ENCODE measurements around the gene CHD2. TPM values are rescaled to one million over a fixed set of nuclear protein-coding genes. Genes with fewer than 3 reads are reported as not detected.

CHD2 gene
- total RNA-seq, 1 experiment from 2014 or later = 63.3 TPM

DNA sequence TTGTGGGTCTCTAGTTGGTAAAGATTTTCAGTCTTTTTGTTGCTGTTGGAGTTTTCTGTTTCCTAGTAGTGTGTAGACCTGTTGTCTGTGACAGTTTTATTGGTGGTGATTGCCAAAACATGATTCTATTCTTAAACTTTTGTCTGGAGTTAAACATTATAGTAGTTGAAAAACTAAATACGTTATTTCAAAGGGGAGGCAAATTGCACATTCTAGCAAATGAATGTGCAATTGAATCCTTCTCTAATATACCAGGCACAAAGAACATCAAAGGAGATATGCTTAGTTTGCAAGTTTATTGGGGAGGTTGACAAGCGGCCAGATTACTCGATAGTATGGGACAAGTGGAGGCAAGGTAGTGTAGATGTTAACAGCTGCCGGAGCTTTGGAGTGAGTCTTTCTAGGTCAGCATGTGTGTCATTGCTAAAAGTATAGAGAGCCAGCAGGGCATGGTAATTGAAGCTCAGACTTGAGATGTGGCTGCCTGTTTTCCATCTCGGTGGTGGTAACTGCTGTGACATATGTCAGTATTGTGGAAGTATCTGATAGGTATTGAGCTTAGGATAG, 20.6 kb downstream of the CHD2 start:
- no peak overlapping the region for H3K4me2 ChIP-seq (ENCODE audit: insufficient read depth, insufficient read length, low read length)
- H4K91ac ChIP-seq (ENCODE audit: insufficient read length, low read depth, low read length) = no peak overlapping the region
- DNase-seq = no peak
- no peak overlapping the region for H4K8ac ChIP-seq (replicated peaks; ENCODE audit: insufficient read length, low read depth, low read length)
- TF ChIP-seq, protein P1, sequence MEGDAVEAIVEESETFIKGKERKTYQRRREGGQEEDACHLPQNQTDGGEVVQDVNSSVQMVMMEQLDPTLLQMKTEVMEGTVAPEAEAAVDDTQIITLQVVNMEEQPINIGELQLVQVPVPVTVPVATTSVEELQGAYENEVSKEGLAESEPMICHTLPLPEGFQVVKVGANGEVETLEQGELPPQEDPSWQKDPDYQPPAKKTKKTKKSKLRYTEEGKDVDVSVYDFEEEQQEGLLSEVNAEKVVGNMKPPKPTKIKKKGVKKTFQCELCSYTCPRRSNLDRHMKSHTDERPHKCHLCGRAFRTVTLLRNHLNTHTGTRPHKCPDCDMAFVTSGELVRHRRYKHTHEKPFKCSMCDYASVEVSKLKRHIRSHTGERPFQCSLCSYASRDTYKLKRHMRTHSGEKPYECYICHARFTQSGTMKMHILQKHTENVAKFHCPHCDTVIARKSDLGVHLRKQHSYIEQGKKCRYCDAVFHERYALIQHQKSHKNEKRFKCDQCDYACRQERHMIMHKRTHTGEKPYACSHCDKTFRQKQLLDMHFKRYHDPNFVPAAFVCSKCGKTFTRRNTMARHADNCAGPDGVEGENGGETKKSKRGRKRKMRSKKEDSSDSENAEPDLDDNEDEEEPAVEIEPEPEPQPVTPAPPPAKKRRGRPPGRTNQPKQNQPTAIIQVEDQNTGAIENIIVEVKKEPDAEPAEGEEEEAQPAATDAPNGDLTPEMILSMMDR (conservative IDR thresholded peaks at IDR 0.05) = no peak
- no peak overlapping the region for H3T11ph ChIP-seq (ENCODE audit: low read length)
- H3K4ac ChIP-seq (ENCODE audit: low read depth, low read length) = no peak overlapping the region
- no peak overlapping the region for H2BK120ac ChIP-seq (ENCODE audit: low read depth, low read length, poor library complexity, severe bottlenecking)
- WGBS (ENCODE audit: extremely low coverage, insufficient read length, low lambda C conversion rate) = no CpG with 5 or more reads among the region's 5 CpGs
- no peaks in the 10 kb centered on the region for H3K27me3 ChIP-seq (ENCODE audit: insufficient read depth, low read length)
- no peak overlapping the region for H3K4me3 Mint-ChIP-seq
- peaks cover 11% of the 10 kb centered on the region; the same call in 1 of the 2 replicates for H3K4me1 ChIP-seq (ENCODE audit: insufficient read depth, low read length)
- H3K27ac ChIP-seq (ENCODE audit: insufficient read length, low read depth, low read length) = no peak overlapping the region
- H3K9me3 Mint-ChIP-seq = no peaks in the 10 kb centered on the region
- H2BK5ac ChIP-seq (ENCODE audit: insufficient read length, low read length) = no peak overlapping the region
- H2AFZ ChIP-seq (ENCODE audit: low read length) = no peak overlapping the region
- peak overlapping the region in 2 of 3 experiments; percentile 45 to 64; a peak in 3 of 7 replicates for H3K27ac Mint-ChIP-seq
- H3K23me2 ChIP-seq (ENCODE audit: insufficient read length, low read depth, low read length, poor library complexity, severe bottlenecking) = no peaks in the 10 kb centered on the region
- H3K18ac ChIP-seq (ENCODE audit: insufficient read length, low read depth, low read length) = no peak overlapping the region
- no peak overlapping the region for H3K23ac ChIP-seq (ENCODE audit: insufficient read length, low read depth, low read length)
- H2BK20ac ChIP-seq (ENCODE audit: low read depth, low read length, poor library complexity, severe bottlenecking) = no peak overlapping the region
- no peaks in the 10 kb centered on the region for H3K27me3 Mint-ChIP-seq (ENCODE audit: low read depth)
- H3K79me2 ChIP-seq (ENCODE audit: insufficient read depth, low read length) = peaks cover 21% of the 10 kb centered on the region; the same call in 1 of the 2 replicates
- H2BK12ac ChIP-seq (ENCODE audit: insufficient read length, low read depth, low read length) = no peak overlapping the region
- no peak overlapping the region for H2AK5ac ChIP-seq (ENCODE audit: insufficient read length, low read length)
- no peak overlapping the region for H3K14ac ChIP-seq (ENCODE audit: insufficient read depth, low read length)
- no peak overlapping the region for H2BK15ac ChIP-seq (ENCODE audit: low read depth, low read length)
- no peak overlapping the region for H4K5ac ChIP-seq (ENCODE audit: insufficient read length, low read depth, low read length)
- no peaks in the 10 kb centered on the region for H4K20me1 ChIP-seq (ENCODE audit: control insufficient read depth, insufficient read depth, insufficient read length)
- peaks cover 19 to 36% (median 33%) of the 10 kb centered on the region in 3 experiments; a peak in 6 of 7 replicates for H3K36me3 Mint-ChIP-seq (ENCODE audit: insufficient read depth in 1 of 3, low read depth in 3 of 3)
- no peak overlapping the region for H3K56ac ChIP-seq (ENCODE audit: insufficient read length, low read depth, low read length)
- no peak overlapping the region for H3K9ac ChIP-seq (ENCODE audit: extremely low read depth, insufficient read length, low read length)
- H3K9me3 ChIP-seq (ENCODE audit: control insufficient read depth, low read depth, low read length) = no peaks in the 10 kb centered on the region
- H3K4me1 Mint-ChIP-seq = peaks cover 57 to 58% of the 10 kb centered on the region in 2 experiments
- peaks cover 3% of the 10 kb centered on the region for H3K79me1 ChIP-seq (ENCODE audit: insufficient read depth, low read depth, low read length, poor library complexity, severe bottlenecking)

Data from H9 (cell line).